ENCODE results near the gene NOCT.

The NOCT gene

GRCh38 chr4:138978600-138978999 is 37.0 kb upstream of the NOCT start:
- TF ChIP-seq CTCF (IDR thresholded peaks at IDR 0.05; ENCODE audit: low read depth, low read length) = no peak
- H3K4me3 ChIP-seq (ENCODE audit: low read depth, low read length) = no peak overlapping the region

GRCh38 chr4:138979742-138980141 is 35.8 kb upstream of the NOCT start:
- H3K4me3 ChIP-seq (ENCODE audit: low read depth, low read length) = no peak overlapping the region
- TF ChIP-seq CTCF (IDR thresholded peaks at IDR 0.05; ENCODE audit: low read depth, low read length) = no peak

DNA sequence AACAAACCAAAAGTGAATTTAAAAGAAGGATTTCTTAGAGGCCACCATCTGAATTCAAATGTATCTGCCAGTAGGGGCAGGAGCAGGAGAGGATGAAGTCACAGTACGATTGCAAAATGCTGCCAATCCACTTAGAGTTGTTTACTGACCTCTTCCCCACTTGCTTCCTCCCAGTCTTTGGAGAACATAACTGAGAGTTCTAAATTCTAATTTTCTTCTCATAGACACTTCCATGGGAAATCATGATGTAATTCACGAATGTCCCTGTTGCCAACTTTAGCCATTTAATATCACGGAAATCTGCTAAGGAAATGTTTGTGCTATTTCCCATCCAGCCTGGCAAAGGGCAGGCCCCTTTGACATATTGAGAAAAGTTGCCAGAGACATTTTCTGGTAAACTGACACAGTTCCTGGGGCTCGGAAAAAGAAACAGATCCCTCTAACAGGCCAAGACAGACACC is 33.6 kb upstream of the NOCT start:
- no peak; the same call in 1 of the 2 replicates for TF ChIP-seq CTCF (IDR thresholded peaks at IDR 0.05; ENCODE audit: low read depth, low read length)

DNA sequence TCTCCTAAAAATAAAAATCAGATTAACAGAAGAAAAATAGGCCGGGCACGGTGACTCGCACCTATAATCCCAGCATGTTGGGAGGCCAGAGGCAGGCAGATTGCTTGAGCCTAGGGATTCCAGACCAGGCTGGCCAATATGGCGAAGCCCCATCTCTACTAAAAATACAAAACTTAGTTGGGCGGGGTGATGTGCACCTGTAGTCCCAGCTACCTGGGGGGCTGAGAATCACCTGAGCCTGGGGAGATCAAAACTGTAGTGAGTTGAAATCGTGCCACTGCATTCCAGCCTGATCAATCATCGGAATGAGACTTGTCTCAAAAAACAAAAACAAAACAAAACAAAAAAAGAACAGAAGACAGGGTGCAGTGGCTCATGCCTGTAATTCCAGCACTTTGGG is 32.8 kb upstream of the NOCT start:
- no peak for TF ChIP-seq CTCF (IDR thresholded peaks at IDR 0.05; ENCODE audit: low read depth, low read length)
- no peak overlapping the region for H3K4me3 ChIP-seq (ENCODE audit: low read depth, low read length)

More for the DNA sequence above, 33.6 kb upstream of the NOCT start:
- no peak overlapping the region for H3K4me3 ChIP-seq (ENCODE audit: low read depth, low read length)

- no peak for TF ChIP-seq CTCF (IDR thresholded peaks at IDR 0.05; ENCODE audit: low read depth, low read length)
- H3K4me3 ChIP-seq (ENCODE audit: low read depth, low read length) = no peak overlapping the region
Measured at GRCh38 chr4:138983690-138984089, 31.9 kb upstream of the NOCT start.

GRCh38 chr4:138984647-138985046 is 30.9 kb upstream of the NOCT start:
- H3K4me3 ChIP-seq (ENCODE audit: low read depth, low read length) = no peak overlapping the region
- no peak for TF ChIP-seq CTCF (IDR thresholded peaks at IDR 0.05; ENCODE audit: low read depth, low read length)

DNA sequence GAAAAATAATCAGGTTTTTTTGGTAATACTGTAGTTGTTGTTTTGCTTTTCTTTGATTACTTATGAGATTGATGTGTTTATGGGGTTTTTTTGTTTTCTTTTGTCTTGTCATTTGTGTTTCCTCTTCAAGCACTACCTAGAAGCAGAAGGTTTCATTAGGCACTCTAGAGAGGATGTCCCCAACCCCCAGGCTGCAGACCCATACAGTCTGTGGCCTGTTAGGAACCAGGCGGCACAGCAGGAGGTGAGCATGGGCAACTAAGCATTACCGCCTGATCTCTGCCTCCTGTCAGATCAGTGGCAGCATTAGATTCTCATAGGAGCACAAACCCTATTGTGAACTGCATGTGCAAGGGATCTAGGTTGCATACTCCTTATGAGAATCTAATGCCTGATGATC is 22.9 kb upstream of the NOCT start:
- TF ChIP-seq CTCF (IDR thresholded peaks at IDR 0.05; ENCODE audit: low read depth, low read length) = no peak
- no peak overlapping the region for H3K4me3 ChIP-seq (ENCODE audit: low read depth, low read length)

All from WI38 (cell line).